Amniotic epithelial cell (primary cell): ENCODE measurements around the gene RPL37.
"Not testable (repeated sequence)": the region's sequence is repeated elsewhere in the genome, so short reads cannot be mapped to it uniquely, and the experiment has no call there.

Experiments
- DNase-seq: peaks from one replicate; pipeline ENCODE4 v3.0.0-alpha.2; 2010; ENCODE audit warnings: low read depth

RPL37 gene

DNA sequence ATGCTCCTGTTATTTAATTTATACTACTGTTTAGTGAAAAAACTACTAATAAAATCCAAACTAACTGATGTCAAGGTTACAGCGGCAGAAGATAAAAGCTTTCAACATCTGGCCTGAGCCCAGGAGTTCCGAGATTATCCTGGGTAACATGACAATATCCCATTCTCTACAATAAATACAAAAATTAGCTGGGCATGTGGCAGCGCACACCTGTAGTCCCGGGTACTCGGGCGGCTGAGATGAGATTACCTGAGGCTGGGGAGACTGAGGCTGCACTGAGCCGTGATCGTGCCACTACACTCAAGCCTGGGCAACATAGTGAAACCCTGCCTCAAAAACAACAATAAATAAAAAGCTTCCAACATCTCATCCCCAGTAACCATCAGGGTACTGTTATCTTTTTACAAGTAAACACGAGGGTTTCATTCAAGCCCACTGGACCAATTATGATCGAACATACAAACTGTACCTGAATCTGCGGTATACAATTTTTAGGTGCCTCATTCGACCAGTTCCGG, 1.3 kb downstream of the RPL37 start:
- DNase-seq, result no peak

DNA sequence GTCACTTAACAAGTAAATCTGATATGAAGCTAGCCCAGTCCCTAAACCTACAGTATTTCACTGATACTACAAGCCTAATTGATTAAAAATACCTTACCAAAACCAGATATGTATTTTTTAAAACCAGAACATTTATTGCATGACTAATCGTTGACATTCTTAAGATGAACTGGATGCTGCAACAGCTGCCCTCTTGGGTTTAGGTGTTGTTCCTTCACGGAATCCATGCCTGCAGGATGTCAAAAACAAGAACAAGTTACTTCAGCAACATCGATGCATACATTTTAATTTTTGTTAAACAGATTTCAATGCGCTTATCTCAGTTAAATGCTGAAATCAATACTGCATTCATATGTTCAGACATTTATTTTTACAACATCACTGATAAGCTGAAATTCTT, 2.7 kb downstream of the RPL37 start:
- DNase-seq, result peak; percentile 35

DNA sequence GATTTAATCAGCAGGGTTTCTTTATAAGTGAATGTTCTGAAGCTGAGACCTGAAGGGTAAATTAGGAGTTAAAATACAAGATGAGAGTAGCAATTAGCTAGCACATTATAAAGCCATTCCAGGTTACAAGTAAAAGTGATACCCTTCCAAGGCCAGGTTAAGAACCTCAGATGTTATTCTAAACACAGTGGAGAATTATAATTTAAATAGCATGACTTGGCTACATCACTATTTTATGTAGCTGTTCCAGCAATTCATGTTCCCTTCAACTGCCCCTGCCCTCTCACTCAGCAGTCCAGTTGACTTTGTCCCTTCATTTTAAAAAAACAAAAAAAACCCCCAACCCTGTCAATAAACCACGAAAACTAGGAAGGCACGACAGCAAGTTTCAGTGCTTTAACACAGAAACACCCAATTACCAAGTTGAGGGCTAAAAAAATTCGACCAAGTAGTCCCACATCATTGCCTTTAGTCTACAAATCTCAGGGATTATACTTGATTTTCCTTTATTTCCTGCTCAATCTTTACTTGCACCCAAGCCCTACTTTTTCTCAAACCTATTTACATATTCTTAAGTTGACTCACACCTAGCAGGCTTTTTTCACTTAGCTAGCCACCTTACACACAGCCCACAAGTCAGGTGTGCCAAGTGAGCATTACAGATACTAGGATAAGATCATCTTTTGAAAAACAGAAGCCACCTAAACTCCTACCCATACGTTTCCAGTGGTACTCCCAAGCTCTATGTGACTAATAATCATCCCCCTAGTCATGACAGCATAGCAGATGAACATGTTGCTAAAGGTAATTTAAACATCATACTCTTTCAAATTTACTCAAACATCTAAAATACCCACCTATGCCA, 3.4 kb downstream of the RPL37 start:
- DNase-seq, result no peak

DNA sequence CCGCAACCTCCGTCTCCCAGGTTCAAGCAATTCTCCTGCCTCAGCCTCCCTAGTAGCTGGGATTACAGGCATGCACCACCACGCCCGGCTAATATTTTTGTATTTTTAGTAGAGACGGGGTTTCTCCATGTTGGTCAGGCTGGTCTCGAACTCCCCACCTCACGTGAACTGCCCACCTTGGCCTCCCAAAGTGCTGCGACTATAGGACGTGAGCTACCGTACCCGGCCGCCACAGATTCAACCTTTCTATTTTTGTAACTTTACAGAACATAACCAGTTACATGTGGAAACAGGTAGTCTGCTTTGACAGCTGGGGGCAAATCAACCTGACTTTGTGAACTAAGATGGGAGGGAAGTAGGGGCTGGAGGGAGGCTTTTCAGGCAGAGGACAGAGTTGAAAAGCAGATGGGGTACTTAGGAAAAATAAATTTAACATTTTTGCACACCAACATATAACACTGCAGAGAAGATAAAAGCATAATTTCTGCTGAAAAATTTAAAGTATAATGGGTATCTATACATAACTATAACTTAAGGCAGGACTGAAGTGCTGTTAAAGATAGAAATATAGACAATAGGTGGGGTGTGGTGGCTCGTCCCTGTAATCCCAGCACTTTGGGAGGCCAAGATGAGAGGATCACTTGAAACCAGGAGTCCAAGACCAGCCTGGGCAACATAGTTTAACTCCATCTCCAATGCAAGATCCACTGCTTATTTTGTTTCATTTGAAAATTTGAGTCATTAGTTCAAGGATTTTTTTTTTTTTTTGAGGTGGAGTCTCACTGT, 5.1 kb downstream of the RPL37 start:
- no peak for DNase-seq

DNA sequence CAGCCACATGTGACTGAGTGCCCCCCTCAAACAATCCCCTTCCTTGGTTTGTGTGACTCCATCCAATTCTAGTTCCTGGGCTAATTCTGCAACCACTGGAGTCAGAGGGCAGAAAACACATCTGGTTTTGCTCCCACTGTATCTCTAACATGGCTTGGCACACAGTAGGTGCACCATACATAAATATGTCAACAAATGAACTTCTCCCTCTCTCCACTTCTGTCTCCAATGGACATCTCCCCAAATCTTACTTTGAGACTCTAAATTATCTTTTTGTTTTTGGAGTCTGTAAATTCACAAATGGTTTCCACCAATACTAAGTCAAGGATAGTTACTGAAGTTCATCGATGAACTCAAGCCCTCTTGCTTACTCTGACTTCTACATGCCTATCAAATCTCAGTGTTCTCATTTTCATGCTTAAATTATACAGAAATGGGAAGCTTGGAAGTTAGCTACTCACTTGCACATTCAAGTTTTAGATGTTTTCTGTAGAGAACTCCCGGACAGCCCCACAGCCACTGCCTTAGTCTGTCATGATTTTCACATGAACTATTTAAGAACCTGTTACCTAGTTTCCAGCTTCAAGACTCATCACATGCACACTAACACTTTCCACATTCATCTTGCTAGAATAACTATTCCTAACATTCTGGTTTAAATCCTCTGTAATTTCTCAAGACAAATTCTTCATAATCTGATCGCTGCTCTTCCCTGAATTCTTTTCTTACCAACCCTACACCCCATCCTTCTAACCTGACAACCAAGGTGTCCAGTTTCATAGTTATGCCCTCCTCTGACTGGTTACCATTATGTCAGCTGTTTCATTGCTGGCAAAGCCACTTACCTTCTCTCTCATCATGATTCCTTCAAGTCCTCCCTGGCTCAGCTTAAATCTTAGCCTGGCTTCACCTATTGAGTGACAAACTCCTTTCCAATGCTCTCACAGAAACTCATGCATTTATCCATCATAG, 6.0 kb downstream of the RPL37 start:
- no peak for DNase-seq

DNA sequence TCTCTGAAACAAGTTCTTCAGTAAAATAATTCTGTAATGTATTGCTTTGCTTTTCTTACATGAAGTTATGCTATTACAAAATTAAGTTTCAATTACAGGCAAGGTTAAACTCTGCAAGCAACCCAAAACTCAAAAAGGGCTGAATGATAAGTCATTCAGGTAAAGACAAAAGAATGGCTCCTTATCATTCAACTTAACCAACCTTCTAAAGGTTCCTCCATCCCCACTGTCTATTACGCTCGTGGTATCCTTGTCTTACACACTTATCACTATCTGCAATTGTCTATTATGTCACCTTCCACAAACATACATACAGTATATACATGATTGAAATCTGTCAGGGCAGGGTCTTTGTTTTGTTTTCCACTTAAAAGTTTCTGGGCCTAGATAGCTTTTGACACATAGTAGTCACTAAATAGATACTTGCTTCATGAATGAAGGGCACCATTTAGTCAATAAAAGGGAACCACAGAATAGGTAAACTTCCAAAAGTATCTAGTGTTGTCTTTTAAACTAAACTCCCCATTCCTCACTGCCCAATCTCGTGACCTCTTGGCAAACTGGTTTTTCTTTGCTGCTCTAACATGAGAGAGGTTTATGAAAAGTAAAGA, 6.9 kb downstream of the RPL37 start:
- no peak for DNase-seq

DNA sequence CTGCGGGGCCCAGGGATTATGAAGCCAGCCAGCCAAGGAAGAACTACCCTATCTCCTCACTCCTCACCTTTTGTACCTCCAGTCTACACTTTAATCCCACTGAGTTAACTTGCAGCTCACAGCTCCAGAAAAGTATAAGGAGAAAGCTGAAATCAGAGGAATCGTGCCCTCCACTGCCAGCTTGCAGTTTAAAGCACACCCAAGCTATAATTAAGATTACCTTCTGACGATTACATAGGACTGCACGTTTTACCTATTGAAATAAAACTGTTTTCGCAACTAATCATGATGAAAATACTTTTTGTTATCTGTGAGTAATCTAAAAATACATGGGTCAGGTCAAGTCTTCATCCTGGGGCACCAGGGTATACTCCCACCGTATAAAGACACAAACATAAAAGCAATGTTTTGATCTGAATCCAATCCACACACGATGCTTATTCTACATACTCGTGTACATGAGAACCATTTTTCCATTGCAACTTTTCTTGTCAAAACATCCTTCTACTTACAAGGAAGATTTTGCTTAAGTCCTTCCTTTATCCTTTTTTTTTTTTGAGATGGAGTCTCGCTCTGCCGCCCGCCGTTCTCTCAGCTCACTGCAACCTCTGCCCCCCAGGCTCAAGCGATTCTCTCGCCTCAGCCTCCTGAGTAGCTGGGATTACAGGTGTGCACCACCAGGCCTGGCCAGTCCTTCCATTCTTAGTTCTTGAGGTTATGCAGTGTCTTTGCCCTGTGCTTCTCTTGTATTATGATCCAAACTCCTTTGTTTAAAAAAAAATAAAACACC, 7.6 kb downstream of the RPL37 start:
- DNase-seq, result no peak

DNA sequence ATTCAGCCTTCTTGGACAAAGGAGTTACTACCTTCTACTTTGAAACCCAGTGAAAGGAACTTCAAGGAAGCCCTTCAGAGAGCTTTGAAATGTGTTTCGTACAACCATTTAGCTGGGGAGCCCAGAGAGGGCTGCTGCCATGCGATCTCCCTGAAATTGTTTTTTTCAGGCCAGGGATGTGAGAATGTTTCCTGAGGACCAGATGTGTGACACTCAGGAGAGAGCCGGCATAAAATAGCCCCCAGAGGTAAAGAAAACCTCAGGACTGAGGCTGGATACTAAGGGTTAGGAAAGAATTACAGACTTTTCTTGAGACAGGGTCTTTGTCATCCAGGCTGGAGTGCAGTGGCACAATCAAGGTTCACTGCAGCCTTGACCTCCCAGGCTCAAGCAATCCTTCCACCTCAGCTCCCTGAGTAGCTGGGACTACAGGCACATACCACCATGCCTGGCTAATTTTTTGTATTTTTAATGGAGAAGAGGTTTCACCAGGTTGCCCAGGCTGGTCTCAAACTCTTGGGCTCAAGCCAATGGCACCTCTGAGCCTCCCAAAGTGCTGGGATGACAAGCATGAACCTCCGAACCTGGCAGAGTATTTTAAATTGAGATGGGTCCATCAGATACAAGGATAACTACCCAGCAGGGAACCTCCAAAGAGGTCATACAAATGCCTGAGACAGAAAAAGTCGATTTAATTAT, 8.4 kb downstream of the RPL37 start:
- no peak for DNase-seq

DNA sequence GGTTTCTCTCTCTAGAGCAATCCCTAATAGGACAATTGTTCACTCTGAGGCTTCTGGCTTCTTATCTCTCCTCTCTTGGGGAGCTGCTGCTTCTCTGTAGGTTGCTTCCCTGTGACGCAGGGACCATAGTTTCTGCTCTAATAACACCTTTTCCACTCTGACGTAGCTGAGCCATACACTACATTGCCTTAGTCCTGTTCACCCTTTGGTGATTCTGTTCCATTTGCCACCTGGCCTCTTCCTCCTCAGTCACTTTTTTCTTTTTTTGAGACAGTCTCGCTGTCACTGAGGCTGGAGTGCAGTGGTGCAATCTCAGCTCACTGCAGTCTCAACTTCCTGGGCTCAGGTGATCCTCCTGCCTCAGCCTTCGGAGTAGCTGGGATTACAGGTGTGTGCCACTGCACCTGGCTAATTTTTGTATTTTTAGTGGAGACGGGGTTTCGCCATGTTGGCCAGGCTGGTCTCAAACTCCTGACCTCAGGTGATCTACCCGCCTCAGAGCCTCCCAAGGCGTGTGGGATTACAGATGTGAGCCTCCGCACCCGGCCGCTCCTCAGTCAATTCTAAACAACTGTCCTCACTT, 9.5 kb downstream of the RPL37 start:
- not testable (repeated sequence) for DNase-seq

DNA sequence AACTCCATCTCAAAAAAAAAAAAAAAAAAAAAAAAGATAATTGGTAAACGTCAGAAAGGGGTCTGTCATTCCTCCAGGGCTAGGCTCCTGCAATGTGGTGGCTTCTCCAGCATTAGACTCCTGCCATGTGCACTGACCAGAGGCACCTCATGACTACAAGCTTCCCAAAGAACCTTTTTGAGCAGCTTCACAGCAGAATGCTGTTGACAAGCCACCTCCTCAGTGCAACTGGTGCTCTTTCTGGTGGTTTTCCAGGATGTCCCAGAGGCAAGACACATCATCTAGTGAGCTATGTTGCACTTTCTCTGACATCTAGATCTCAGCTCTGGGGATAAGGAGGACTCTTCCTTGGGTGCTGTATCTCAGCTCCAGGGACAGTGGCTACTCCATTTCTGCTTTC, 11.6 kb downstream of the RPL37 start:
- DNase-seq, result no peak

DNA sequence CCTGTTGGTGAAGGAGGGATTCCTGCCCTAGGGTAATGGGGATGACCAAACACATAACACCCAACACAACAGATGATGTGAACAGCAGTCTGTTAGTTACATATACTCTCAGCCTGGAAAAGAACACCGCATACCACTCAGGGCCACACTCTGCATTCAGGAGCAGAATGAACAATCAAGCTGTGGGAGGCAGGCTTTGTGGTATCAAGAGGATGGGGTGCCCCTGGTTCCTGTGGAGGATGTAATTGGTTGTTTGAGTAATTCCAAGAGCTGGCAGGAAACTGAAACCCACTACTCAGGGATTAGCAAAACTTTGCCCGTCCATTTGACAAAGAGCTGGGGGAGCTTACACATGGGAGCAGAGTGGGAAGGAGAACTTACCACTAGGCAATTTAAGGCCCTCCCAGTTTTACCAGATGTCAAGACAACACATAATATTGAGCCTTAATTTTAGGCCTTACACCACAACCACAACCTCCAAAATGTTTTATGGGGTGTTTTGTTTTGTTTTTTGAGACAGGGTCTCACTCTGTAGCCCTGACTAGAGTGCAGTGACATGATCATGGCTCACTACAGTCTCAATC, 21.2 kb downstream of the RPL37 start:
- DNase-seq, result no peak

DNA sequence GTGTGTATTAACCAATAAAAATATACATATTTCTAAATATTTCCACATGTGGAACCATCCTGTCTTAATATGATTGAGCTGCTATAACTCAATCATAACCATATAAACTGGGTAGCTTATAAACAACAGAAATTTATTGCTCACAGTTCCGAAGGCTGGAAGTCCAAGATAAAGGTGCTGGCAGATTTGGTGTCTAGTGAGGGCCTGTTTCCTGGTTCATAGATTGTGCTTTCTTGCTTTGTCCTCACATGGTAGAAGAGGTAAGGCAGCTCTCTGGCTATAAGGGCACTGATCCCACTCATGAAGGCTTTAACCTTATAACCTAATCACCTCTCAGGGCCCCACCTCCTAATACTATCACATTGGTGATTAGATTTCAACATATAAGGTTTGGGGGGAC, 22.9 kb downstream of the RPL37 start:
- DNase-seq, result no peak

DNA sequence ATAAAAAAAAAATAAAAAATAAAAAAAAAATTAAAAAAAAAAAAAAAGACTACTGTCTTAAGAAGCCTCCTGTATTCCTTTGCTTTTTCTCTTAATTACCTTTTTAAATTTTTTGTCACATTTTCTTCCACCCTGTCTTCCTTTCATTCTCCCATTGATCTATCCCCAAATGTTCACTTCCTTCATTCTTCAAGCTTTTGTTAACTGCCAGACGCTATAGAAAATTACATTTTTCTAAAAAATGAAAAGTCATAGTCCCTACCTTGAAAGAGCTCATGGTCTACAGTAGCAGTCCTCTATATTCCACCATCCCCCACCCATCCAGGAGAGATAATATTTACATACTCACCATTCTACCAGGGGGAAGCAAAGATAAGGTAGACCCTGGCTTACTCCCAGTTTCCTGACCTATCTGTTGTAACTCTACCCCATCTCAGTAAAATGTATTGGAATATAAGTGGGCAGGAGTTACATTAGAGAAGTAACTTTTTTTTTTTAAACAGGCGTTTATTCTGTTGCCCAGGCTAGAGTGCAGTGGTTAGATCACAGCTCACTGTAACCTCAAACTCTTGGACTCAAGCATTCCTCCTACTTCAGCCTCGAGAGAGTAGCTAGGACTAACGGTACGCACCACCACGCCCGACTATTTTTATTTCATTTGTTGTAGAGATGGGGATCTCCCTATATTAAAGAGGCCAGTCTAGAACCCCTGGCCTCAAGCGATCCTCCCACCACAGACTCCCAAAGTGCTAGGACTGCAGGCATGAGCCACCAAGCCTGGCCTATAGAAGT, 33.1 kb downstream of the RPL37 start:
- DNase-seq, result no peak

DNA sequence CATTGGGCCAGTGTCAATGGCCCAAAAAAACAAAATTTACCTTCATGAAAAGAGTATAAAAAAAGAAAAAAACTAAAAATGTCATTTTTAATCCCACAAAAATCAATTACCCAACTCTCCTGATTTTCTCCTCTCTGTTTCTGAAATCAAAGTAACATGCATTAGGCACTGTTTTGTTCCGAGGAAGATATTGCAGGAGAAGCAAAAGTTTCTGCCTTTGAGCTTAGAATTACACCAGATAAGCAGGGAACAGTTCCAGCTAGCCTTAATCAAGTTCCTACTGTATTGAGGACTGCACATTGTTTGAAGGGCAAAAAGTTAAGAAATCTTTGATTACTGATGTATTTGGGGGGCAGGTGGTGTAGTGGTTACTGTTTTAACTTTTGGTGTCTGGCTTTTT, 35.8 kb downstream of the RPL37 start:
- no peak for DNase-seq

DNA sequence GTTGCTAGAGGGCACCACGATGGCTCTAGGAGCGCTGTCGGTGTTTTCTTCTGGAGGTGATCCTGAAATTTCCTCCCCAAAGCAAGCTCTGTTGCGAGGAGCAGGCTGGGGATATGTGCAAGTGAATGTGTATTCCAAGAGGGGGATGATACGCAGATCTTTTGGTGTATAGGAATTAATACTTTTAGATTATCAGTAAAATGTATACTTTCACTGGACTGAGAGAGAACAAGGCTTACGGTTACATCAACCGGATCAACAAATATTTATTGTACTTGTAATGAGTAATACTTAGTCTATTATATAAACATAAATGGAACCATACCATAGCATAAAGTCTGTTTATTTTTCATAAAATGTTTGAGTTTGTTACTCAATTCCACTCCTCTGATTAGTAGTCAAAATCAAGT, 36.2 kb downstream of the RPL37 start:
- DNase-seq, result no peak

DNA sequence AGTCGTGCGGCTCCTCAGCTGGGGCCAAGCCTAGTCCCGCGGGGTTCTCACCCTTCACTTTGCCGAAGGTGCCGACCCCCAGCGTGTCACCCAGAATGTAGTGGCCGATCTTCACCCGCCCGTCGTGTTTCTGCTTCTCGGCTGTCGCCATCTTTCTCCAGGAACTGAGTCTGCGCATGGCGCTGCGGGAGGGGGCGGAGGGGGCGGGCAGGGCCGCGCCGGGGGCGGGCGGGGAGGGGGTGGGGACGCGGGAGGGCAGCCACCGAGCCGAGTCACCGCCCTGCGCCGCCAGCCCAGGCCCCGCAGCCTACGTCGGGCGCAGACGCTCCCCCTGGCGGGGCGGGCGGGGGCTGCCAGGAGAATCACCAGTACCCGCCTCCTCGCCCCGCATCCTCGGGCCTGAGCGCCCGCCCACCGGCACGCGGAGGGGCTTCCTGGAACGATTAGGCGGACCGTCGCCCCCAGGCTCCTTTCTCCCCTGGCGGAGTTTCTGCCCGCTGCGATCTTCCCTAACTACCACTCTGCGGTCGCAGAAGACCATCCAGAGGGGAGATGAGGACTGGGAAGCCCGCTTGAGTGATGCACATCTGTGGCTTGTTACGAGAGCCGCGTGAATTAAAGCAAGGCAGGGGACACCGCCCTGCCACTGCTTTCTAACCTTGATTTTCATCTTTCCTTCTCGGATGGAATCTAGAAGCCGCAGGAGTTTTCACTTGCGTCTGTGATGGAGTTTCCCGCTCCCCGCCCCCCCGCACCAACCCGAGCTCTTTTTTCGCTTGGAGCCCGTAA, 36.8 kb downstream of the RPL37 start, which contains the start of gene PRKAA1:
Gene PRKAA1, minus strand, starts transcription at position 363 of the 789 bp plus-strand sequence. Its CDS starts 185 bp downstream, at position 178.
- DNase-seq, result peak; percentile 74

DNA sequence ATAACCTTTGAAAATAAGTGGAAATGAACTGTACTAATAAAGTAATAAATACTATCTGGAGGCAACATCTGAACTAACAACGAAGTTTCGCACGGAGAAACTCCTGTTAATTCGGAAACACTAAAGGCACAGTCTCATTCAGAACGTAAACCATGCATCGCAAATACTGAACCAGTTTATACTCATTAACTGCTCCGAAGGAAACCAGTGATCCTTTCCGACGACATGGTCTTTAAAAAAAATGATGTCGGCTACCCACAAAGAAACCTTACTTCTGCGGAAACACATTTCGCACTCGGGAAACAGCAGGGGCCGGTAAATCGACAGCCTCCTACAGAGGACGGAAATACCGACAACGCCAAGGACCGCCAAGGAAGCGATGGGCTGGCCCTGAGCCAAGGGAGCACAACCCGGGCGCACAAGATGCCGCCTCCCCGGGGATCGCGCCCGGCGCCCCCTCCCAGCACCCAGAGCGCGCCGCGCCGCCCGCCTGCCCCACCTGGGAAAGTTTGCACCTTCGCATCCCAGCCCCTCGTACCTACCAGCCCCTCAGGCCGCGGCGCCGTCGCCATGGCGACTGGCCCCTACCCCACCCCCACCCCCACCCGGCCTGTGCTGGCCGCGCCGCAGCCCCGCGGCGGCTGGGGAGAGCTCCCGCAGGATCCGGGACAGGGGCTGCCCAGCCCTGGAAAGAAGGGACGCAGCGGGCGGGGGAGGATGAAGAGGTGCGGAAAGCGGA, 37.6 kb downstream of the RPL37 start:
- DNase-seq, result peak; percentile 58
